B cell (primary cell): ENCODE data around the gene FUOM. TPM values are rescaled to one million over a fixed set of nuclear protein-coding genes. Genes with fewer than 3 reads are reported as not detected.

ENCODE experiments used
- ATAC-seq: fragments of 200-7000 bp; cut with Tn5 transposase; one replicate; pipeline ENCODE4 v1.10.0; 2021; ENCODE audit warnings: low read depth, mild to moderate bottlenecking, moderate number of reproducible peaks, moderate library complexity
- CTCF ChIA-PET: fragments of 350-600 bp; sonication (Branson Sonifier 250); formaldehyde crosslinking; loops from one replicate; lab custom pipeline; 2021; ENCODE audit warnings: antibody characterized with exemption, inconsistent platforms; lab: Charles Lee
- POLR2A ChIA-PET: fragments of 350-600 bp; sonication (Branson Sonifier 250); formaldehyde crosslinking; loops from one replicate; lab custom pipeline; 2021; ENCODE audit warnings: antibody characterized with exemption; lab: Charles Lee
- DNase-seq: peaks from one replicate; pipeline ENCODE4 v3.0.0; 2013
- H2AFZ ChIP-seq: 2 replicates; pipeline ENCODE4 v1.6.1; 2012; ENCODE audit warnings: mild to moderate bottlenecking, low read depth, low read length; ENCODE audit not compliant: insufficient read depth, poor library complexity, severe bottlenecking
- H3K27ac ChIP-seq, 2 donors: 1 replicate in 1 of 2; 2 replicates in 1 of 2; pipeline ENCODE4 v1.5.1; 2012 to 2013; ENCODE audit warnings: low read length in 2 of 2, mild to moderate bottlenecking in 2 of 2, moderate library complexity in 1 of 2
- H3K27me3 ChIP-seq, 4 experiments: fragments of 200-600 bp in 1 of 4; sonication (generic) in 1 of 4; replicated peaks in 1 of 4; 1 replicate in 2 of 4; 2 replicates in 2 of 4; pipeline versions ENCODE4 v1.6.1 to v1.7.0; 2013 to 2016; ENCODE audit warnings: low read length in 3 of 4, mild to moderate bottlenecking in 2 of 4, mixed read lengths in 1 of 4, moderate library complexity in 1 of 4; ENCODE audit not compliant: insufficient read depth in 4 of 4, control insufficient read depth in 3 of 4; ENCODE audit errors: control extremely low read depth in 1 of 4
- H3K36me3 ChIP-seq, 2 experiments: replicated peaks in 1 of 2; 1 replicate in 1 of 2; 2 replicates in 1 of 2; pipeline versions ENCODE4 v1.6.1 to v1.7.1; 2013; ENCODE audit warnings: low read length in 1 of 2; ENCODE audit not compliant: insufficient read depth in 2 of 2, control insufficient read depth in 1 of 2; ENCODE audit errors: control extremely low read depth in 1 of 2, extremely low read depth in 1 of 2
- H3K4me1 ChIP-seq, 2 donors: fragments of 200-600 bp in 1 of 2; sonication (generic) in 1 of 2; 1 replicate in 1 of 2; 2 replicates in 1 of 2; pipeline versions ENCODE4 v1.5.1 to v1.6.1; 2013 to 2017; ENCODE audit warnings: low read length in 2 of 2; ENCODE audit not compliant: control insufficient read depth in 2 of 2, insufficient read depth in 2 of 2
- H3K4me2 ChIP-seq: replicated peaks from 2 replicates; pipeline ENCODE3; 2012; ENCODE audit warnings: mild to moderate bottlenecking, low read depth, low read length; ENCODE audit not compliant: poor library complexity, severe bottlenecking
- H3K4me3 ChIP-seq, 5 experiments: fragments of 200-600 bp in 1 of 5; sonication (generic) in 1 of 5; 1 replicate in 3 of 5; 2 replicates in 2 of 5; pipeline versions ENCODE4 v1.5.1 to v1.7.0; 2011 to 2016; ENCODE audit warnings: low read length in 4 of 5, mild to moderate bottlenecking in 4 of 5, low read depth in 2 of 5, control low read depth in 1 of 5, moderate library complexity in 1 of 5; ENCODE audit not compliant: insufficient read depth in 1 of 5; ENCODE audit errors: control extremely low read depth in 1 of 5, extremely low read depth in 1 of 5
- H3K79me2 ChIP-seq: fragments of 200-600 bp; sonication (generic); one replicate; pipeline ENCODE4 v1.6.0; 2016; ENCODE audit warnings: low read length; ENCODE audit not compliant: control insufficient read depth, insufficient read depth
- H3K9ac ChIP-seq: fragments of 200-600 bp; sonication (generic); 2 replicates; pipeline ENCODE4 v1.6.1; 2017; ENCODE audit warnings: mild to moderate bottlenecking, low read length, moderate library complexity
- H3K9me3 ChIP-seq, 3 donors: one replicate each; pipeline versions ENCODE4 v1.6.1 to v1.7.1; 2013; ENCODE audit warnings: low read length in 2 of 3; ENCODE audit not compliant: control insufficient read depth in 2 of 3, insufficient read depth in 1 of 3; ENCODE audit errors: control extremely low read depth in 1 of 3
- H4K20me1 ChIP-seq: 2 replicates; pipeline ENCODE4 v1.6.0; 2012; ENCODE audit warnings: mild to moderate bottlenecking, low read length; ENCODE audit not compliant: insufficient read depth, control insufficient read depth, poor library complexity, severe bottlenecking
- H3K27ac Mint-ChIP-seq: one replicate; pipeline ENCODE4 v1.8.0; 2021; ENCODE audit warnings: mixed read lengths
- H3K27me3 Mint-ChIP-seq: one replicate; pipeline ENCODE4 v1.8.0; 2021; ENCODE audit warnings: mixed read lengths
- H3K4me1 Mint-ChIP-seq: one replicate; pipeline ENCODE4 v1.8.0; 2021; ENCODE audit warnings: mixed read lengths
- H3K4me3 Mint-ChIP-seq: one replicate; pipeline ENCODE4 v1.8.0; 2021; ENCODE audit warnings: mixed read lengths
- H3K9me3 Mint-ChIP-seq: one replicate; pipeline ENCODE4 v1.8.0; 2022; ENCODE audit warnings: mixed read lengths; ENCODE audit not compliant: insufficient read depth
- CTCF ChIP-seq: fragments of 200-600 bp; IDR thresholded peaks from one replicate; pipeline ENCODE4 v1.8.0; 2022; ENCODE audit warnings: antibody characterized with exemption, mild to moderate bottlenecking
- EZH2 ChIP-seq: IDR thresholded peaks from 2 replicates; pipeline ENCODE4 v1.6.1; 2012; ENCODE audit warnings: borderline replicate concordance, low read depth, mild to moderate bottlenecking, moderate library complexity, low read length; ENCODE audit not compliant: insufficient read depth, poor library complexity, severe bottlenecking
- WGBS: methylation state at CpG from one replicate; pipeline ENCODE4 v1.1.5; 2013; ENCODE audit warnings: missing lambda C conversion rate; ENCODE audit not compliant: insufficient coverage; 5-methylcytosine and 5-hydroxymethylcytosine counted together
- intact Hi-C: fragments of 100-400 bp; cut with micrococcal nuclease; formaldehyde crosslinking; loops from one replicate; pipeline ENCODE4 v1.10.0; 2022
- polyA plus RNA-seq: library from polyadenylated mRNA; depleted of rRNA; stranded (reverse); fragments of >200 nt; gene quantifications from 2 replicates; pipeline ENCODE4 v1.2.3, GENCODE V29; 2012
- total RNA-seq, 2 donors: library from RNA; stranded (reverse); fragments of 120-200 nt in 1 of 2; gene quantifications; 1 replicate in 1 of 2; 2 replicates in 1 of 2; pipeline versions ENCODE4 v1.2.3 to v1.2.4, GENCODE V29; 2013 to 2022

The FUOM gene
- total and polyA plus RNA-seq, 2 donors (not counting 1 experiment from before 2014, with no cell fraction given): 23.8 to 30.7 TPM

DNA sequence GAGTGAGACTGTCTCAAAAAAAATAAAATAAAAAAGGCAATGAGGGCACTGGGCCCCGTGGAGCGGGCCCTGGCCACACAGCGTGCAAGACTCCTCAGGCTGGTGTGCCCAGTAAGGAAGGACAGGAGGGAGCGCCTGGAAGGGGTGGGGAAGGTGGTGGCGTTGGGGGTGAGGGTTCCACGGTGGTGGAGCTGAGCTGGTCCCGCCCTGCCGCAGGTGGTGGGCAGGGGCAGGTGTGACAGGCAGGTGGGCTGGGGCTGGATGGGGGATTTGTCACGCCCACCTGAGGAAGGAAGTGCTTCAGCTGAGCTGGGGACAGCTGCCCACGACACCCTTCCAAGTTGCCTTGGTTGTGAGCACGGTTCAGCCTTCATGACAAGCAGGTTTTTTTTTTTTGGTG lies 11.4 kb downstream of the FUOM start:
- H3K4me1 ChIP-seq: peaks cover 0 to 3% of the 10 kb centered on the region in 2 donors
- CTCF ChIA-PET: no interaction called here
- Mint-ChIP-seq H3K4me3 (no peak overlapping the region), H3K4me1 (peaks cover 8% of the 10 kb centered on the region), H3K27ac (no peak overlapping the region), H3K9me3 (no peaks in the 10 kb centered on the region), H3K27me3 (peaks cover 36% of the 10 kb centered on the region)
- 42% methylated on average over 11 of the region's 11 CpGs for WGBS
- no peaks in the 10 kb centered on the region for H4K20me1 ChIP-seq
- POLR2A ChIA-PET: no interaction called here
- no peak overlapping the region for H3K4me2 ChIP-seq
- H3K36me3 ChIP-seq: no peaks in the 10 kb centered on the region
- peaks cover 0 to 46% (median 20%) of the 10 kb centered on the region in 4 experiments for H3K27me3 ChIP-seq
- no peaks in the 10 kb centered on the region for H3K79me2 ChIP-seq
- no peak for DNase-seq
- no peak for ATAC-seq
- intact Hi-C loops: no loop called here
- TF ChIP-seq CTCF: no peak
- TF ChIP-seq EZH2: no peak
- H2AFZ ChIP-seq: no peak overlapping the region
- H3K9me3 ChIP-seq: peaks cover 0 to 21% (median 0%) of the 10 kb centered on the region in 3 donors
- no peak overlapping the region for H3K27ac ChIP-seq
- H3K9ac ChIP-seq: no peak overlapping the region
- H3K4me3 ChIP-seq: no peak overlapping the region

- H4K20me1 ChIP-seq: no peaks in the 10 kb centered on the region
- H3K9me3 ChIP-seq: peaks cover 0 to 14% (median 0%) of the 10 kb centered on the region in 3 donors
- peaks cover 39% of the 10 kb centered on the region for H3K27me3 Mint-ChIP-seq
- 69% methylated on average over 5 of the region's 5 CpGs for WGBS
- no peak overlapping the region for H3K4me3 Mint-ChIP-seq
- intact Hi-C loops: no loop called here
- H3K9ac ChIP-seq: no peak overlapping the region
- TF ChIP-seq EZH2 (no peak), CTCF (no peak)
- no peaks in the 10 kb centered on the region for H3K9me3 Mint-ChIP-seq
- H3K27me3 ChIP-seq: peaks cover 0 to 51% (median 24%) of the 10 kb centered on the region in 4 experiments
- no peak for ATAC-seq
- no peak overlapping the region for H3K4me2 ChIP-seq
- H2AFZ ChIP-seq: no peak overlapping the region
- no peak overlapping the region for H3K27ac ChIP-seq
- no peak overlapping the region for H3K27ac Mint-ChIP-seq
- POLR2A ChIA-PET: no interaction called here
- CTCF ChIA-PET: interaction anchor here (0.8 to 1.3 kb wide), 2 partner anchors 14 to 15 kb away, joined by 3 read pairs; no protein-coding TSS in a partner anchor
- no peaks in the 10 kb centered on the region for H3K79me2 ChIP-seq
- no peaks in the 10 kb centered on the region for H3K36me3 ChIP-seq
- no peak overlapping the region for H3K4me3 ChIP-seq
- DNase-seq: no peak
- peaks cover 7% of the 10 kb centered on the region for H3K4me1 Mint-ChIP-seq
- H3K4me1 ChIP-seq: peaks cover 0 to 3% of the 10 kb centered on the region in 2 donors
These were observed 13.6 kb downstream of the FUOM start for GRCh38 chr10:133344236-133344635.
